ENCODE data around the gene TSPAN16. TPM values are rescaled to one million over a fixed set of nuclear protein-coding genes. Genes with fewer than 3 reads are reported as not detected.
"Not testable (repeated sequence)": the region's sequence is repeated elsewhere in the genome, so short reads cannot be mapped to it uniquely, and the experiment has no call there.

TSPAN16 gene
- total RNA-seq, 1 donor from 2014 or later: not detected

DNA sequence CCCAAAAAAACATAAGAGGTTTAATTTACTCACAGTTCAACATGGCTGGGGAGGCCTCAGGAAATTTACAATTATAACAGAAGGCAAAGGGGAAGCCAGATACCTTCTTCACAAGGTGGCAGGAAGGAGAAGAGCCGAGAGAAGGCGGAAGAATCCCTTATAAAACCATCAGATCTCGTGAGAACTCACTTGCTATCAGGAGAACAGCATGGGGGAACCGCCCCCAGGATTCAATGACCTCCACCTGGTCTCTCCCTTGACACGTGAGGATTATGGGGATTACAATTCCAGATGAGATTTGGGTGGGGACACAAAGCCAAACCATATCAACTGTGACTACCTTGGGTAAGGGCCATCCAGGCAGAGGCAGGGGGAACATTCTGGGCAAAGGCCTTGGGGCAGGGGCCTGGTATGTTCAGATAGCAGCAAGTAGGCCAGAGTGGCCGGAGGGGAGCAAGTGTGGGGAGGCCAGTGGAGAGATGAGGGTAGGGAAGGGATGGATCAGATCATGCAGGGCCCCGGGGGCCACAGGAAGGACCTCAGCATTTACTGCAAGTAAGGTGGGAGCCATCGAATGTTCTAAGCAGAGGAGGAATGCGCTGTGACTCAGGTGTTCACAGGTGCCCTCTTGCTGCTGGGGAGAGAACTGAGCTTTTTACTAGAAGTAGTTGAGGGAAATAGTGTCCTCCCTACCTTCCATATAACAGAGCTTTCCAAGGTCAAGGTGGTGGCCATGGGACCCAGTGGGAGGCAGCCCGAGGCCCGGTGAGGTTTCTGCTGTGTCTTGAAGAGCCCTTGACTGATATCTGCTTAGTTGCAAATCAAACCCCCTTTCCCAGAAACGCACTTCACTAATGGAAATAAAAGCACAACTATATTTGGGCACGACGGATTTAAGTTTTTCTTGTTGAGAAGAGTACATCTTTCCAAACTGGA is 25.5 kb downstream of the TSPAN16 start:
- ATAC-seq: no peak

DNA sequence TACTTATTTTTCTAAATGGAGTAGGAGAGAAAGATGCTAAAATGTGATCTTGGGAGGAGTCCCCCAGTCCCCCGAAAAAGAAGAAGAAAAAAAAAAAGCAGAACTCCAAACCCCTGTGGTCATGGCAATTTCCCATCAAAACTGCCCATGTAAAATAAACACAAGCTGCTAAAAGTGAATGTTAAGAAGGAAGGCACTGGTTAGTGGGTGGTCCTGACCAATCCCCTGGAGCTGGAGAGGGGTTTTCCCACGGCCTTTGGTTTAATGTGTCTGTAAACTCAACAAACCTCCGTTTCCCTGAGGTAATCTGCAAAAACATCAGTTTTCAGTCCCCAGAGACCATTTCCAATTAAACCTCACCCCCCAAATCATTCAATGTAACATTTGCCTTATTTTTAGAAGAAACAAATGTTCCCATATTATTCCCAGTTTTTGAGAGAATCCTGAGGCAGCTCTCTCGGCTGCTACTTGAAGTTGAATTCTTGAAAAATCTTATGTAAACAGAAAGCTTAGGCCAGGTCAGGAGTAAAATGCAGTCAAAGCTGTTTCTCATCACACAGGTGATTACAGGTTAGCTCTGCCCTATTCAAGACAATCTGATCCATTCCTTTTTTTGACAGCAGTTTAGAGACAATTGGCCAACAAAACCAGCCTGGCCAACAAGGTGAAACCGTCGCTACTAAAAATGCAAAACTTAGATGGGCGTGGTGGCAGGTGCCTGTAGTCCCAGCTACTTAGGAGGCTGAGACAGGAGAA is 26.5 kb downstream of the TSPAN16 start:
- peak; percentile 25 for ATAC-seq

DNA sequence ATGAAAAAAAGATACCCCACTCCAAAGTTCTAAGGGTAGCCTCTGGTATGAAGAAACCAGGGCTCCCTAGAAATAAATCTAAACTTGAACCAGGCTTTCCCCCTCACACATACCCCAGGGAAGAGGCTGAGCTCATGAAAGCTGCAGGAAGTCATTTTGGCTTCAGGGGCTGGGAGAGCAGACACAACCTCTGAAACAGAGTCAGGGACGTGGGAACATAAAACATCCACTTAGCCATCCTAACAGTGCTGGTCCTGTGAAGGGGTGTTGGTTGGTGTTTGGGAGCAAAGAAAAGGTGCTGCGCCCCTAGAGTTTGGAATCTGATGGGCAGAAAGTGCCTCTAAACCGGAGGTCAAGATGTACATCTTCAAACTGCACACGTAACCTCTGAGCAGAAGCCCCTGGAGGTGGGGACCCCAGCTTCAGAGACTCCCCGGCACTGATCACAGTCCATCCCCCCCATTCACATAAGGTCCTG is 27.7 kb downstream of the TSPAN16 start:
- no peak for ATAC-seq

DNA sequence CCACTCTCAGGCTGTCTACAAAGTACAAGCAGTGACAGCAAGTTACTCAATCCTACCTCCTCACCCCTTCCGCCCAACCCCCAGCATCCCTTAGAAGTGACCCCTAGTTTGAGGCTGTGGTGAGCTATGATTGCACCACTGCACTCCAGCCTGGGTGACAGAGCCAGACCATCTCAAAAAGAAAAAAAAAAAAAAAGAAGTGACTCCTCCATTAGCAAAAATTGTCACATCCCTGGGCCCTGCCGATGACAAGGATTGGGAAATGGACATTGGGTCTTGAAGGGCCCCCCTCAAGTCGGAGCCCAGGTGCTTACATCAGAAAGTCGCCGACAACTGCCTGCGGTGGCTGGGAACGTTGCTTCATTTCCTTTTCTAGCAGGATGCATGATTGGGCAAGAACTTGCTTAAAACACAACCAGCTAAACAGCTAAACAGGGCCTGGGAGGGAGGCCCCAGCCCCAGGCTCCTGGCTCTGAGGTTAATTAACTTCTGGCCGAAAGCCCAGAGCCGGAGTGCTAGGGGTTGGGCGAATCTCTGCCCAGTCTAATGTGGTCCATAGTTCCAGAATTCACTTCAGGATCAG is 28.2 kb downstream of the TSPAN16 start:
- ATAC-seq: peak; percentile 88

DNA sequence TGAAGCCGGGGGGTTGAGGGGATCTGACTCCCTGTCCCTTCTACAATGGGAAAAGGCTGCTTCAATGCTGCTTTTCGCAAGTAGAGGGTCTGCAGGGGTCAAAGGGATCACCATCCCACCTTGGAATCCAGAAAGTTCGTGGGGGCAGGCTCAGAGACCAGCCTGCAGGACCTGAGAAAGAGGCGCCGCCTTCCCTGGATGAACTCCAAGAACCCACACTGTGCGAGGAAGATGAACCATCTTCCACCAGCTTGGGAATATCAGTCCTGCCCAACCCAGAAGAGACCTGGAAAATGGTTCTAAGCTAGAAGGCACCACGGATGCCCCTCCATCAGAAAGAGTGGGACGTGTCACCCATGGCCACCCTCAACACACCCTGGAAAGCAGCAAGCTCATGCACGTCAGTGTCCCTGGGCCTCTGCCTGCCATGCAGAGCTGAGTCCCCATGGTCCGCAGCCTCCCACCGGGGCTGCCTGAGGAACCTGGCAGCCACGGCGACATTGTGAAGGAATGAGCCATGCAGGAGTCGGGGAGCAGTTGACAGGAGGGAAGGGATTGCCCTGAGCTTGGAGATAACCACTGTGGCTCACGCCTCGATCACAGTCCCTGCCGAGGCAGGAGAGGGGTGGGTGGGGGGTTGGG is 28.9 kb downstream of the TSPAN16 start:
- ATAC-seq: peak; percentile 6

DNA sequence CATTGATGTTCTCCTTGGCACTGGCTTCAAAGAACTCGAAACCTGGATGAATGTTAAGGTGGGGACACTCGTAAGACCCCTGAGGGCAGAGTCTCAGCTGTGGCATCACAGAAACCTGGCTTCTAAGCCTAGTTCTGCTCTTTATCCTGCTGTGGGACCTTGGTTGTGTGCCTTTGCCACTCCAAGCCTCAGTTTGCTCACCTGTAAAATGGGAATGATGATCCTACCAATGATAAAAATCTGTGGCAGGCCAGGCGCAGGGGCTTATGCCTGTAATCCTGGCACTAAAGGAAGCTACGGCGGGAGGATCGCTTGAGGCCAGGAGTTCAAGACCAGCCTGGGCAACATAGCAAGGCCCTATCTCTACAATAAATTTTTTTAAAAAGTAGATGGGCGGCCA is 29.6 kb downstream of the TSPAN16 start:
- ATAC-seq: no peak

DNA sequence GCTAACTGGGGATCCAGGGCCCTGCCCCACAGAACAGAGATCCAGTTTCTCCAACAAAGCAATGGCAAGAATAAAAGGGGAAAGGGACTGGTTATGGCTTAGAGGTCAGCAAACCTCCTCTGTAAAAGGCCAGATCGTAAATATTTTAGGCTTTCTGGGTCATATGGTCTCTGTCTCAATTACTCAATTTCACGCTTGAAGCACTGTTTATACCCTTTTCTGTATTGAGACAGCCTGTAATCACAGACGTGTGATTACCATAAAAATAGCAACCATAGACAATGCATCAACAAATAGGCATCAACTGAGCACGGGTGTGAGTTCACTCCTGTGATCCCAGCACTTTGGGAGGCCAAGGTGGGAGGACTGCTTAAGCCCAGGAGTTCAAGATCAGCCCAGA is 34.2 kb downstream of the TSPAN16 start:
- no peak for ATAC-seq

DNA sequence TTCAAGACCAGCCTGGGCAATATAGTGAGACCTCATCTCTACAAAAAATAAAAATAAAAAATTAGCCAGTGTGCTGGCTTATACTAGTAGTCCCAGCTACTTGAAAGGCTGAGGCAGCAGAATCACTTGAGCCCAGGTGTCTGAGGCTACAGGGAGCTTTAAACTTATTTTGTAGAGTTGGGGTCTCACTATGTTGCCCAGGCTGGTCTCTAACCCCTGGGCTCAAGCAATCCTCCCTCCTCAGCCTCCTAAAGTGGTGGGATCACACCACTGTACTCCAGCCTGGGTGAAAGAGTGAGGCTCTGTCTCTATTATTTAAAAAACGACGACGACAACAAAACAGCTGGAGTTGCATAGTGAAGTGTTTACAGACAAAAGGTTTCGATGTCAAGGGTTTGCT is 35.5 kb downstream of the TSPAN16 start:
- ATAC-seq: no peak

DNA sequence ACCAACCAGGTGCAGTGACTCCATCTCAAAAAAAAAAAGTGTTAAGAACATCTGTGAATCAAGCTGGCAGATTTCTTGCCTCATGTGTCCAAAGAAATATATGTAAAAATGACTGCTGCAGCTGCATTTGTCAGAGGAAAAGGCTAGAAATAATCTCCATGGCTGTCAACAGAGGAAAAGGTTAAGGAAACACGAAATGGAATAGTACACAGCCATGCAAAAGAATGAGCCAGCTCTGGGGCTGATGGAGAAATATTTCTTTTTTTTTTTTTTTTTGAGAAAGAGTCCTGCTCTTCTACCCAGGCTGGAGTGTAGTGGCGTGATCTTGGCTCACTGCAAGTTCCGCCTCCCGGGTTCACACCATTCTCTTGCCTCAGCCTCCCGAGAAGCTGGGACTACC is 36.9 kb downstream of the TSPAN16 start:
- ATAC-seq: no peak

DNA sequence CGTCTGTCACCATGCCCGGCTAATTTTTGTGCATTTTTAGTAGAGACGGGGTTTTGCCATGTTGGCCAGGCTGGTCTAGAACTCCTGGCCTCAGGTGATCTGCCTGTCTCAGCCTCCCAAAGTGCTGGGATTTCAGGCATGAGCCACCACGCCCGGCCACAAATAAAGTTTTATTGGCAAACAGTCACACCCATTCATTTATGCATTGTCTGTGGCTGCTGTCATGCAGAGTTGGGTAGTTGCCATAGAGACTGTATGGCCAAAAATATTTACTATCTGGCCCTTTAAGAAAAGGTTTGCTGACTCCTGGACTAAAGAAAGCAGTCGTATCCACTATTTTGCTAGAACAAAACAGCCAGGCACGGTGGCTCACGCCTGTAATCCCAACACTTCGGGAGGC is 37.9 kb downstream of the TSPAN16 start:
- ATAC-seq: not testable (repeated sequence)

DNA sequence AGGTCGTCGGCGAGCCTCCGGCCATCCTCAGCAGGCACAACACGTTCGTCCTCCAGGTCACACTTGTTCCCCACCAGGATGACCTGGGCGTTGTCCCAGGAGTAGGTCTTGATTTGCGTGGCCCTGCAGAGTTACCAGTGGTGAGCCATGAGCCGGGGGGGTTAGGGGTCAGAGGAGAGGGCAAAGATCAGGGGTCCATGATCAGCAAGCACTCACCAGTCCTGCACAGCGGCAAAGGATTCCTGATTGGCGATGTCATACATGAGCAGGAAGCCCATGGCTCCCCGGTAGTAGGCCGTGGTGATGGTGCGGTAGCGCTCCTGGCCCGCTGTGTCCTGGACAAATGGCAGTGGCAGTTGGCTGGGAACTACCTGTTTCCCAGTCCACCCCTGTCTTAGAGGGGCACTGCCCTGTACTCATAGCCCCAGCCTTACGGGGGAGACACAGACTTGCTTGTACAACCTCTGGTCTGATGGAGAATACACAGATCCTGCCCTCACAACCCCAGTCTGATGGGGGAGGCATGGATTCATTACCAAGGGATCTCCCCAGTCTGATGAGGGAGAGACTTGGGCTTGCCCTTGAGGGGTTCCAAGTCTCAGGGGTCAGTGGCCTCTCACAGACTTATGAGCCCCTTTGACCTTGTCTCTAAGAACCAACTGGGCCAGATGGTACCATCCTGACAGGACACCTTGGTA is 39.6 kb downstream of the TSPAN16 start:
- no peak for ATAC-seq

DNA sequence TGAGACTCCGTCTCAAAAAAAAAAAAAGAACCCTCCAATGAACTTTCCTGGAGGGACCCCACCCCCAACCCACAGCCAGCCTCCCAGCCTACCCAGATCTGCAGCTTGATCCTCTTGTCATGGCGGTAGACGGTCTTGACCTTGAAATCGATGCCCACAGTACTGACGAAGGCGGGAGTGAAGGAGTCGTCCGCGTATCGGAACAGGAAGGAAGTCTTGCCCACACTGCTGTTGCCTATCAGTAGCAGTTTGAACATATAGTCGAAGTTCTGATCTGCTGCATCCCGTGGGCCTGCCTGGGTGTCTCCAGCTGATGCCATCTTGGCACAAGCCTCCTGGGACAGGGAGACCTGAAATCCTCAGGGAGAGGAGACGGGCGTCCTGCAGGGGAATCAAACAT is 41.1 kb downstream of the TSPAN16 start:
- no peak for ATAC-seq

DNA sequence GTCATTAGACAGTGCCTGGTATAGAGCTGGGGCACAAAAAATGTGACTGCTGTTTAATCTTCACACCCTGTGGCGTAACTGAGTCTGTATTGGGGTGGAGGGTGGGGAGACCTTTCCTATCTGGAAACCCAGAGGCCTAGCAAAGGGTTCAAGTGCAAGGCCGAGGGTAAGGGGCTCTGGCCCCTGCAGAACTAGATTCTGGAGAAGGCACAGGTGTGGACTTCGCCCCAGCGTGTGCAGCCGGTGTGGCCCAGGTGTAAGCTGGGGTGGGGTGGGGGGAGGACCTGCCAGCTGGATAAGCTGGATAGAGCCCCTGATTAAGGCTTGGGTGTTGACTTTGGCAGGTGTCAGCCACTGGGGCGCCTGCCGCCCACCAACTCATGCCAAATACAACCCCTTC is 42.2 kb downstream of the TSPAN16 start:
- ATAC-seq: no peak

DNA sequence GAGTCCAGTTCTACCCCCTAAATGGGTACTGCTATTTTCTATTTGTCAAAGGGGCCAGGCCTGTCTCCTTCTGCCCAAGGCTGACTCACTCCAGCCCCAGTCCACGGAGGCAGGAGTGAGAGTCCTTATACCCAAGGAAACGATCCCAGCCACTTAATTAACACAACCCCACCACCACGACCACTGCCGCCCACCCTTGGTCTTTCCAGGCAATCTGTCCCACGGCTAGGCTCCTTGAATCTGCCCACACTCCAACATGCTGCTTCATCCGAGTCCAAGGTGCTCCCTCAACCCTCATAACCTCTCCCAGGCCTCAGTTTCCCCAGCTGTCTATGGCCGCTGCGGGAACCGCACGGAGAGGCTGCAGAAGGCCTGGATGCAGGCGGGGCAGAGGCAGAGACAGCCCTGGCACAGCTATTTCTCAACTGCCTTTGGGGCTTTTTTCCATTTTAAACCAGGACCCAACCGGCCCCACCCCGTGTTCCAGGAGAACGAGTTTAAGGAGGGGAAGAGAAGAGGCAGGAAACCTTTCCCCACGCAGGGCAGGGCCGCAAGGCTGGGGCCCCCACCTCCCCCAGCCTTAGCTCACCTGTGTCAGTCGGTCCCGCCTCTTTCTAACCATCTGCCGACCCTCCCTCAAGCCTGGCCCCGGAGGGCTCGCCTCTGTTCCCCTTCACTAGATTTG is 42.8 kb downstream of the TSPAN16 start:
- ATAC-seq: peak; percentile 71

DNA sequence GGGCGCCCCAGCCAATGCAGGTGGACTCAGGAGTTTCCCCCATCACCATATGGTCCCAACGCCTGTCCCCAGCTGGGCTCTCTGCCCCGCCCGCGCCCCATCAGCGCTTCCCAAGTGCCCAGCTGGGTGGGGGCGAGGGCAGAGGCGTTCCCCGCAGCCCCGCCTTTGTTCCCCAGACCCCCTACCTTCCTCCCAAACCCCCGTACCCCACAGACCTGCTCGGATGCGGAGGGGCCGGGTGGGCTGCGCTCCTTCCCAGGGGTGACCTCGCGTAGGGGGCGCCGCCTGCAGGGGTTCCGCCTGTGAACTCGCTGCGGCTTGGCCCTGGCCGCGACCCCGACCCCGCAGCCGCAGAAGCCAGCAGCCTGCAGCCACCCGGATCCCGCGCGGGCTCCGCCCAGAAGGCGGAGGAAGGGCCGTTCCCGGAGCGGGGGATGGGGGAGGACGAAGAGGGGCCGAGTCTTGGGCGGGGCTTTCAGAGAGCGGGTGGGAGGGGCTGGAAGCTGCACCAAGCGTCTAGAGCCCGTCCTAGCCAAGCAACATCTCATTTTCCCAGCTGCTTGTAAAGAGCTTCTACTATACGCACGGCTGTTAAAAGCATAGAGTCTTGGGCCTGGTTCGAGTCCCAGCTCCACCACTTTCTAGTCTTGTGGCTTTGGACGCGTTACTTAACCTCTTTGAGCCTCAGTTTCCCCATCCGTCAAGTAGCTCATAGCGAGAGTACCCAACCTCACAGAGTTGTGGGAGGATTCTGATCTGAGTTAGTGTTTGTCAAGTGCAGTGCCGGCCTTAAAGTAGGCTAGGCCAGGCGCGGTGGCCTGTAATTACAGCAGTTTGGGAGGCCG is 43.5 kb downstream of the TSPAN16 start, which contains the start of gene RAB3D:
RAB3D (minus strand) TSS at position 404 of the 845 bp plus-strand sequence. CDS start 2,258 bp downstream, outside the sequence.
- peak; percentile 87 for ATAC-seq

DNA sequence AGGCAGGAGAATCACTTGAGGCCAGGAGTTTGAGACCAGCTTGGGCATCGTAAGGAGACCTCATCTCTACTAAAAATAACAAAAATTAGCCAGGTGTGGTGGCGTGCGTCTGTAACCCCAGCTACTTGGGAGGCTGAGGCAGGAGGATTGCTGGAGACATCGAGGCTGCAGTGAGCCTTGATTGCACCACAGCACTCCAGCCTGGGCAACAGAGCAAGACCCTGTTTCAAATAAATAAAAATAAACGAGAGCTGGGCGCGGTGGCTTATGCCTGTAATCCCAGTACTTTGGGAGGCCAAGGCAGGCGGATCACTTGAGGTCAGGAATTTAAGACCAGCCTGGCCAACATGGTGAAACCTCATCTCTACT is 44.1 kb downstream of the TSPAN16 start:
- not testable (repeated sequence) for ATAC-seq

DNA sequence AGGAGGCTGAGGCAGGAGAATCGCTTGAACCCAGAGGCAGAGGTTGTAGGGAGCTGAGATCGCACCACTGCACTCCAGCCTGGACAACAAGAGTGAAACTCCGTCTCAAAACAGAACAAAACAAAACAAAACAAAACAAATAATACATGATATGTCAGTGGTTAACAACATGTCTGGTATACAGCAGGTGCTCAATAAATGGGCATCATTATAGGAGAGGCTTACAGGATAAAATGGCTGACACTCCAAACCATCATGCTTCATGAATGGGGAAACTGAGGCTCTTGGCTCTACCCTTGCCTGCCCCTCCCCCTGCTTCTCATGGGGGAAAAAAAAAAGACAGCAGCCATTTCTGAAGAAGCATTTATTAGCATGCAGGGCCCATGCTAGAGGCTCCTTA is 46.5 kb downstream of the TSPAN16 start:
- ATAC-seq: no peak

DNA sequence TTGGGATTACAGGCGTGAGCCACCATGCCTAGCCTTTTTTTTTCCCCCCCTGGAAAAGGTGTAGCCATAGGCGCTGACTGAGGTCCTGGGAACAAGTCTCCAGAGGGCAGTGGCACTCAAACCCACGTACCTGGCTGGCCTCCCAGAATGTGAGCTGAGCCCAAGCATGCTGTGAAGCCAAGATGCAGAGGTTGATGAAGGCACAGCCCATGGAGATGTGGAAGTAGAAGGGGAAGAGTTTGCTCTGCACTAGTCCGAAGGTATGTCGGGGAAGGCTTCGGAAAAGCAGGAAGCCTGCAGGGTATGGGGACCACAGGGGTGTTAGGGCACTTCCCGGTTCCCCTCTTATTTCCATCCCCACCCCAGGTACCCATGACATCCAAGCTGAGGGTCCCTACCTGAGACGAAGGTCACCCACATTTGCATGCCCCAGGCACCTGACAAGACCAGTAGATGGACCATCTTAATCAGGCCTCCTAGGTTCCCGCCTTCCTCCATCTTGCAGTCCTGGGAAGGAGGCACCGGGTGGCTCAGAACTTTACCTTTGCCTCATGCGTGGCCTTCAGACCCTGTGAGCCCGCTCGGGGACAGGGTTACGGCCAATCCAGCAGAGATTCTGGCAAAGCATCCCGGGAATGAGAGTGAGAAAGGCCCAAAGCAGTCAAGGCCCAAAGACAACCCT is 49.3 kb downstream of the TSPAN16 start:
- ATAC-seq: no peak

DNA sequence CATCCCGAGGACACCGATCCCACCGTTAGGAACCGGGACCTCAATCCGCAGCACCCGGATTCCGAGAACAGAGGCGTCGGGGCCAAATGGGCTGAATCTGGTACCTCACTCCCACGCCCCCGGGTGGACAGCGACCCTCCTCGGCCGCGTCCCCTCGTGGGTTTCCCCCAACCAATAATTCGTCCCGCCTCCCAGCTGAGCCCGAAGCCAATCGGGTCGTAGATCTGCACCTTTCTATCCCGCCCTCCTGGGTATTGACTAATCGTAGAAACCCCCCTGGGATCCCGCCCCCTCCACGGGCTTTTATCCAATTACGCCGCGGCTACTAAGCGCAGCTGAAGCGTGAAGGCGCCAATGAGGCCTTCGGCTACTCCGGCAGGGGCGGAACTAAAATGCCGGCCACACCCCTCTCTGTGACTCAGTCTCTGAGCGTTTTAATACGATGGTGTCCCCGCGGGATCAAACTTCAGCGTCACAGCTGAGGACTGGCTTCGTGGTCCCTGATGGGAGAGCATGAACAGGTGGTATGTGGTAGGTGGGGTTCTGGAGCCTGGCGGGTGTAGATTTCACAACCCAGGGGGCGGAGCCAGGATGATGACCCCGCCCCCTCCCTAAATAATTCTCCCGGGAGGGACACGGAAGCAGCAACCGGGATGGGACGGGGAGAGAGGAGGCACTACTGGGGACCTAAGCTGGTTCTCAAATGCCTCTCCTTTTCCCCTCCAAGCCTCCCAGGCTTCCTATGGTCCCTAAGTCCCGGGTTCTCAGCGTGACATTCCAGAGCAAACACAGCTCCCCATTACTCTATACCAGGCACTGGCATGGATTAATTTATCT is 50.4 kb downstream of the TSPAN16 start, which contains the start of the genes CCDC159 and TMEM205:
CCDC159 (plus strand) TSS at position 416 of the 837 bp plus-strand sequence; CDS start at position 504, 88 bp downstream.
TMEM205 (minus strand) TSS at position 165 of the 837 bp plus-strand sequence. CDS start 649 bp downstream, outside the sequence.
- ATAC-seq: peak; percentile 94

Data from esophagus mucosa (tissue), 1 donor.